Measurements from ENCODE around the gene C6. TPM values are rescaled to one million over a fixed set of nuclear protein-coding genes. Genes with fewer than 3 reads are reported as not detected.
A peak's percentile ranks its signal among the peaks of the same experiment; 100 is the strongest.

The C6 gene
- total and polyA plus RNA-seq, 10 donors: 0.02 to 0.65 (median 0.17) TPM; not detected in 5

DNA sequence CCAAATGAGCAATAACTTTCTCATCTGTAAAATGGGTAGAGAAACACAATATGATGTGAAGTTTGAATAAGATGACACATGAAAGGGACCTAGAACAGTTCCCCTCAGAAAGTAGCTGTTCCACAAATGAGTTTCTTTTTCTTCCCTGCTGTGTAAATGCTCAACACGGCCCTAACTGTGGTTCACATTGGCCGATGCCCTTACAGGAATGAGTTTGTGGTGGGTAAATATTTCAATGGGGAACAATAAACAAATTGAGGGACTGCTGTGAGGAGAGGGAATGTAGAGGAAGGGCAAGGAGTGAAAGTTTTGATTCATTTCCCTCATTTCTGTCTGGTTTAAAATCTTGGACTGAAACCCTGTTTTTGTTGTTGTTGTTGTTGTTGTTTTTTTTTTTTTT, 12.8 kb downstream of the C6 start:
- Histone ChIP-seq H3K9me3 (peaks cover 0 to 10% (median 9%) of the 10 kb centered on the region in 8 donors), H3K4me1 (no peaks in the 10 kb centered on the region), H3K4me3 (no peak overlapping the region), H3K27me3 (replicated peaks in 1 of 7) (no peaks in the 10 kb centered on the region), H3K27ac (no peak overlapping the region), H3K36me3 (no peaks in the 10 kb centered on the region)
- intact Hi-C loops (cut with DNase I; ENCODE audit: low total_unique reads): no loop called here
- WGBS, 5 donors: 71 to 87% (median 79%) methylated on average over 2 of the region's 2 CpGs
- no peak for DNase-seq
- no peak for TF ChIP-seq POLR2AphosphoS5 (IDR thresholded peaks at IDR 0.05)
- TF ChIP-seq CTCF (IDR thresholded peaks at IDR 0.05 in 8 of 11, conservative IDR thresholded peaks at IDR 0.05 in 3 of 11): no peak
- TF ChIP-seq POLR2A (IDR thresholded peaks at IDR 0.05): no peak

GRCh38 chr5:41199660-41200059, 13.7 kb downstream of the C6 start:
- DNase-seq: no peak
- intact Hi-C loops (cut with DNase I; ENCODE audit: low total_unique reads): no loop called here
- 53 to 77% (median 60%) methylated on average over 3 of the region's 3 CpGs for WGBS, 5 donors
- Histone ChIP-seq H3K4me3 (no peak overlapping the region), H3K4me1 (no peaks in the 10 kb centered on the region), H3K36me3 (no peaks in the 10 kb centered on the region), H3K27ac (no peak overlapping the region), H3K9me3 (peaks cover 0 to 3% (median under 1%) of the 10 kb centered on the region in 8 donors), H3K27me3 (replicated peaks in 1 of 7) (no peaks in the 10 kb centered on the region)
- TF ChIP-seq CTCF (IDR thresholded peaks at IDR 0.05 in 8 of 11, conservative IDR thresholded peaks at IDR 0.05 in 3 of 11) (no peak), POLR2AphosphoS5 (IDR thresholded peaks at IDR 0.05) (no peak), POLR2A (IDR thresholded peaks at IDR 0.05) (no peak)

- WGBS, 5 donors: 77 to 93% (median 89%) methylated on average over 2 of the region's 2 CpGs
- no peaks in the 10 kb centered on the region for H3K4me1 ChIP-seq
- intact Hi-C loops (cut with DNase I; ENCODE audit: low total_unique reads): no loop called here
Measured at GRCh38 chr5:41196197-41196596, 17.1 kb downstream of the C6 start.

GRCh38 chr5:41195228-41195627, 18.1 kb downstream of the C6 start:
- 89 to 96% (median 94%) methylated on average over 1 of the region's 1 CpG for WGBS, 5 donors

More at GRCh38 chr5:41196197-41196596, 17.1 kb downstream of the C6 start:
- no peak overlapping the region for H3K27ac ChIP-seq
- no peaks in the 10 kb centered on the region for H3K9me3 ChIP-seq
- DNase-seq: no peak
- no peak overlapping the region for H3K4me3 ChIP-seq
- no peaks in the 10 kb centered on the region for H3K27me3 ChIP-seq (replicated peaks in 1 of 7)
- TF ChIP-seq POLR2AphosphoS5 (IDR thresholded peaks at IDR 0.05): no peak
- no peak for TF ChIP-seq POLR2A (IDR thresholded peaks at IDR 0.05)
- TF ChIP-seq CTCF (IDR thresholded peaks at IDR 0.05 in 8 of 11, conservative IDR thresholded peaks at IDR 0.05 in 3 of 11): no peak
- H3K36me3 ChIP-seq: no peaks in the 10 kb centered on the region

More at GRCh38 chr5:41195228-41195627, 18.1 kb downstream of the C6 start:
- H3K9me3 ChIP-seq: no peaks in the 10 kb centered on the region
- no peaks in the 10 kb centered on the region for H3K4me1 ChIP-seq
- no peaks in the 10 kb centered on the region for H3K27me3 ChIP-seq (replicated peaks in 1 of 7)
- H3K4me3 ChIP-seq: no peak overlapping the region
- intact Hi-C loops (cut with DNase I; ENCODE audit: low total_unique reads): no loop called here
- no peak for DNase-seq
- H3K27ac ChIP-seq: peak overlapping the region in 4 of 8 donors; percentile 50 to 66 (median 60)
- TF ChIP-seq POLR2A (IDR thresholded peaks at IDR 0.05) (no peak), CTCF (IDR thresholded peaks at IDR 0.05 in 8 of 11, conservative IDR thresholded peaks at IDR 0.05 in 3 of 11) (no peak), POLR2AphosphoS5 (IDR thresholded peaks at IDR 0.05) (no peak)
- H3K36me3 ChIP-seq: no peaks in the 10 kb centered on the region
